ENCODE data around the gene KDM3B.

The KDM3B gene

DNA sequence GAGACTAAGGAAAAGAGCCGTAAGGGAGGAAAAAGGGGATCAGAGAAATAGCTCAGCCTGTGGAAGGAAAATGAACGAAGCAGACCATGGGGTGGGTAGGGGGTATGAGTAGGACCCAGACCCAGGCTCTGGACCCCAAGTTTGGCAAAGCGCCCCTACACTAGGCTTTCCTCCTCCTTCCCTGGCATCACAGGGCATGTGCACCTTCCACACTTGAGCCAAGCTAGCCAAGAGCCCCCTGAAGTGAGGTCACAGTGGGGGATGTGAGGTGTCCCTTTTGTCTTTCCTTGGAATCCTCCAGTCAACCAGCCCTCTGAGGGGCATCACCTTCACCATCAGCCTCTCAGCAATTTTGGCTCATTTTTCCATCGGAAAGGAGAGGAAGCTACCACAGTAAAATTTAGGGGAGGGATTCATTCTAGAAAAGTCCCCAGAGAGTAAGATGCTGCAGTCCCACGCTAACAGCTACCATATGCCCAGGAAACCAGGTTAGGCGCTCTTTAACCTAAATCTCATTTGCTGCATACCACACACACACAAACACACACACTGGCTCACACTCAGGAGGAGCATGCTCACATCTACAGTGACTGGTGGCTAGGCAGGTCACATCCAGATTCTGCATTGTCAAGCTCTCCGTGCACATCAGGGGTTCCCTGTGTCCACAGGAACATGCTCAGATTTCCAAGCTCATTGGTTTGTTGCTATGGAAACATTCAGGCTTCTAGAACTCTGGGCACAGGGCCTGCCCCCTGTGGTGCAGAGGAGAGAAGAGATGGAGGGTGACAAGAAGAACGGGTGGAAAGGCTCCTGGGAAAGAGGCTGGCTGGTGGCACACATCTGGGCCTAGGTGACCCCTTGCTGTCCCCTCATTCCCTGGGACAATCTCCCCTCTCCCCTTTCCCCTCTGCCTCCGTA, 96.3 kb downstream of the KDM3B start:
- no peak for DNase-seq (ENCODE audit: low spot score)
- ATAC-seq (ENCODE audit: low read depth) = no peak
- no peak overlapping the region for H3K4me3 ChIP-seq (ENCODE audit: severe bottlenecking)
- H3K9me3 ChIP-seq (ENCODE audit: severe bottlenecking) = no peaks in the 10 kb centered on the region
- no peak for TF ChIP-seq CTCF (IDR thresholded peaks at IDR 0.05; ENCODE audit: poor library complexity, severe bottlenecking)
- no peaks in the 10 kb centered on the region for H3K4me1 ChIP-seq (ENCODE audit: insufficient read depth, poor library complexity, severe bottlenecking)
- no peak overlapping the region for H3K27ac ChIP-seq (ENCODE audit: poor library complexity, severe bottlenecking)
- no peaks in the 10 kb centered on the region for H3K27me3 ChIP-seq (ENCODE audit: insufficient read depth, poor library complexity, severe bottlenecking)
- H3K36me3 ChIP-seq (ENCODE audit: low read depth) = no peaks in the 10 kb centered on the region

DNA sequence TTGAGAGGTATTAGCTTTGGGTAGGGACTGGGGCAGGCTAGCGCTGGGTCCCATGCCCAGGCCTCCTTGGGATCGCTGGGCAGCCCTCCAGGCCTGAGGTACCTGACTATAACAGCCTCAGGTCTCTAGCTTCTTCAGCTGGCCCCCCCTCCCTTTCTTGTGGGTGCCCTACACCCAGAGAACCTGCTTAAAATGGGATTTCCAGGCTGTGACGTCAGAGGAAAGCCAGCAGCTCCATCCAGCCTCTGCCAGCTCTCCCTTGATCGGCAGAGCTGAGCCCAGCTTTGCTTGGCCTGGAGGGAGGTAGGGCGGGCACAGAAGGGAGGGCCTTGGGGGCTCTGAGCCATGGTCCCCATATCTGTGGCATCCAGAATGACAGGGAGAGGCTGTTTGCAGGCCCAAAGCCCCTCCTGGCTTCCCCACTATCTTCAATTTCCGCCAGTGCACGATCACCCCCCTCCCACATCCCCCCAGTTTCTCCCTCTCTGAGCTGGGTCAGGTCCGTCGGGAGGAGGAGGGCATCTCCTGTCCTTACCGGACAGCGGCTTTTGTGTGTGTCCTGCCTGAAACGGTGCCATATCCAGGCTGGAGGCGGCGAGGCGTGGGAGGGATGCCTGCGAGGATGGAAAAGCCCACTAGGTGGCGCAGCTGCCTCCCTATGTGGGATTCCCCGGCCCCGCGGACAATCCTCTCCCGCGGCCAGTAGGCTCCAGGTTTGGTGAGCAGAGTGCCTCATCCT, 97.2 kb downstream of the KDM3B start:
- DNase-seq (ENCODE audit: low spot score) = peak; percentile 88
- Histone ChIP-seq H3K9me3 (ENCODE audit: severe bottlenecking) (no peaks in the 10 kb centered on the region), H3K27me3 (ENCODE audit: insufficient read depth, poor library complexity, severe bottlenecking) (no peaks in the 10 kb centered on the region), H3K36me3 (ENCODE audit: low read depth) (no peaks in the 10 kb centered on the region), H3K4me3 (ENCODE audit: severe bottlenecking) (no peak overlapping the region), H3K4me1 (ENCODE audit: insufficient read depth, poor library complexity, severe bottlenecking) (no peaks in the 10 kb centered on the region), H3K27ac (ENCODE audit: poor library complexity, severe bottlenecking) (no peak overlapping the region)
- peak; percentile 94 for ATAC-seq (ENCODE audit: low read depth)
- peak; percentile 99 for TF ChIP-seq CTCF (IDR thresholded peaks at IDR 0.05; ENCODE audit: poor library complexity, severe bottlenecking)

- Histone ChIP-seq H3K4me3 (ENCODE audit: severe bottlenecking) (no peak overlapping the region), H3K36me3 (ENCODE audit: low read depth) (no peaks in the 10 kb centered on the region), H3K4me1 (ENCODE audit: insufficient read depth, poor library complexity, severe bottlenecking) (no peaks in the 10 kb centered on the region), H3K27me3 (ENCODE audit: insufficient read depth, poor library complexity, severe bottlenecking) (no peaks in the 10 kb centered on the region), H3K9me3 (ENCODE audit: severe bottlenecking) (no peaks in the 10 kb centered on the region), H3K27ac (ENCODE audit: poor library complexity, severe bottlenecking) (no peak overlapping the region)
- DNase-seq (ENCODE audit: low spot score) (no peak), ATAC-seq (ENCODE audit: low read depth) (no peak)
- no peak for TF ChIP-seq CTCF (IDR thresholded peaks at IDR 0.05; ENCODE audit: poor library complexity, severe bottlenecking)
Observed at GRCh38 chr5:138450971-138451370, 98.5 kb downstream of the KDM3B start.

DNA sequence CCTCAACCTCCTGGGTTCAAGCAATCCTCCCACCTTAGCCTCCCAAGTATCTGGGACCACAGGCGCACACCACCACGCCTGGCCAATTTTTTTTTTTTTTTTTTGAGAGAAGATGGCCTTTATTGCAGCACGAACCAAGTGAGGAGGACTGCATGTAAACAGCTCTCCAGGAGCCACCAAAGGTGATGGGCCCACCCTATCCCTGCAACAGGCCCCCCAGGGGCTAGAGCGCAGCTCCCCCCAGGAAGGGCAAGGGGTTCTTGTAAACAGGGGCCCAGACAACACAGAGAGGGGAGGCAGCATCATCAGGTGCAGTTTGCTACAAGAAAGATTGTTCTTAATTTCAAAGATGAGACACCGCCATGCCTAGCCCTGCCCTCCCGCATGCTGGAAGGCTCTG, 100.2 kb downstream of the KDM3B start:
- no peak for ATAC-seq (ENCODE audit: low read depth)
- Histone ChIP-seq H3K4me1 (ENCODE audit: insufficient read depth, poor library complexity, severe bottlenecking) (no peaks in the 10 kb centered on the region), H3K9me3 (ENCODE audit: severe bottlenecking) (no peaks in the 10 kb centered on the region), H3K36me3 (ENCODE audit: low read depth) (no peaks in the 10 kb centered on the region), H3K27me3 (ENCODE audit: insufficient read depth, poor library complexity, severe bottlenecking) (no peaks in the 10 kb centered on the region), H3K4me3 (ENCODE audit: severe bottlenecking) (no peak overlapping the region), H3K27ac (ENCODE audit: poor library complexity, severe bottlenecking) (no peak overlapping the region)
- TF ChIP-seq CTCF (IDR thresholded peaks at IDR 0.05; ENCODE audit: poor library complexity, severe bottlenecking) = no peak
- DNase-seq (ENCODE audit: low spot score) = no peak
